HepG2 (cell line): ENCODE data around the gene HAGH. TPM values are rescaled to one million over a fixed set of nuclear protein-coding genes. Genes with fewer than 3 reads are reported as not detected.

Experiments
- BRD4 ChIP-seq: sonication (generic); formaldehyde crosslinking; IDR thresholded peaks from 2 replicates; pipeline ENCODE4 v1.4.0; 2020; ENCODE audit warnings: missing genetic modification reagents
- CREB3 ChIP-seq: sonication (generic); formaldehyde crosslinking; IDR thresholded peaks from 2 replicates; pipeline ENCODE4 v1.5.0; 2020; ENCODE audit warnings: missing genetic modification reagents
- HNRNPH1 ChIP-seq: fragments of 200-400 bp; formaldehyde crosslinking; optimal IDR thresholded peaks from 2 replicates; pipeline ENCODE3; 2017; ENCODE audit warnings: mild to moderate bottlenecking, low read depth, low read length
- HOXD1 ChIP-seq: sonication (generic); formaldehyde crosslinking; IDR thresholded peaks from 2 replicates; pipeline ENCODE4 v1.5.0; 2020; ENCODE audit warnings: missing genetic modification reagents
- ISL2 ChIP-seq: sonication (generic); formaldehyde crosslinking; IDR thresholded peaks from 2 replicates; pipeline ENCODE4 v1.5.0; 2020; ENCODE audit warnings: missing genetic modification reagents
- MXD1 ChIP-seq: sonication (generic); formaldehyde crosslinking; IDR thresholded peaks from 2 replicates; pipeline ENCODE4 v1.4.0; 2020; ENCODE audit warnings: mild to moderate bottlenecking, missing genetic modification reagents
- NFE2L2 ChIP-seq: fragments of 150-350 bp; IDR thresholded peaks from 2 replicates; pipeline ENCODE4 v1.6.1; 2014; ENCODE audit warnings: low read length
- RBAK ChIP-seq: sonication (generic); formaldehyde crosslinking; IDR thresholded peaks from 2 replicates; pipeline ENCODE4 v1.5.1; 2020; ENCODE audit warnings: mild to moderate bottlenecking, missing genetic modification reagents
- RBM22 ChIP-seq: fragments of 200-400 bp; formaldehyde crosslinking; optimal IDR thresholded peaks from 2 replicates; pipeline ENCODE3; 2017; ENCODE audit warnings: mild to moderate bottlenecking, low read length, moderate library complexity
- REPIN1 ChIP-seq: sonication (generic); formaldehyde crosslinking; IDR thresholded peaks from 2 replicates; pipeline ENCODE4 v1.8.0; 2022; ENCODE audit warnings: missing genetic modification reagents, low read depth, mild to moderate bottlenecking, borderline replicate concordance
- RXRB ChIP-seq: IDR thresholded peaks from 2 replicates; pipeline ENCODE4 v1.6.1; 2016; ENCODE audit warnings: borderline replicate concordance, missing genetic modification reagents, missing compliant biosample characterization
- SATB2 ChIP-seq: sonication (generic); formaldehyde crosslinking; IDR thresholded peaks from 2 replicates; pipeline ENCODE4 v1.5.0; 2020; ENCODE audit warnings: missing genetic modification reagents
- SKIL ChIP-seq: sonication (generic); formaldehyde crosslinking; IDR thresholded peaks from 2 replicates; pipeline ENCODE4 v1.8.0; 2022; ENCODE audit warnings: missing genetic modification reagents, mild to moderate bottlenecking, moderate library complexity, borderline replicate concordance
- SOX6 ChIP-seq, 2 experiments: fragments of 450-650 bp in 1 of 2; sonication (generic) in 1 of 2; formaldehyde crosslinking in 1 of 2; IDR thresholded peaks; 2 replicates each; pipeline versions ENCODE4 v1.4.0 to v1.6.1; 2017 to 2020; ENCODE audit warnings: antibody characterized with exemption in 1 of 2, mild to moderate bottlenecking in 1 of 2, missing genetic modification reagents in 1 of 2
- TAF1 ChIP-seq: sonication (generic); formaldehyde crosslinking; IDR thresholded peaks from 2 replicates; pipeline ENCODE4 v1.4.0; 2020; ENCODE audit warnings: missing genetic modification reagents
- TARDBP ChIP-seq: sonication (generic); formaldehyde crosslinking; IDR thresholded peaks from 2 replicates; pipeline ENCODE4 v1.8.0; 2022; ENCODE audit warnings: mild to moderate bottlenecking, missing genetic modification reagents
- ZBTB3 ChIP-seq: sonication (generic); formaldehyde crosslinking; IDR thresholded peaks from 2 replicates; pipeline ENCODE4 v1.4.0; 2020; ENCODE audit warnings: low read depth, mild to moderate bottlenecking, moderate library complexity, missing genetic modification reagents, borderline replicate concordance
- ZBTB8A ChIP-seq: sonication (generic); formaldehyde crosslinking; IDR thresholded peaks from 2 replicates; pipeline ENCODE4 v1.4.0; 2020; ENCODE audit warnings: mild to moderate bottlenecking, low read depth, missing genetic modification reagents, borderline replicate concordance
- ZGPAT ChIP-seq: IDR thresholded peaks from 2 replicates; pipeline ENCODE4 v1.6.1; 2016; ENCODE audit warnings: mild to moderate bottlenecking
- ZNF414 ChIP-seq: sonication (generic); formaldehyde crosslinking; IDR thresholded peaks from 2 replicates; pipeline ENCODE4 v1.5.0; 2020; ENCODE audit warnings: missing genetic modification reagents
- ZNF7 ChIP-seq: IDR thresholded peaks from 2 replicates; pipeline ENCODE4 v1.6.1; 2016; ENCODE audit warnings: missing biosample characterization, missing genetic modification reagents
- ZUFSP ChIP-seq: sonication (generic); formaldehyde crosslinking; IDR thresholded peaks from 2 replicates; pipeline ENCODE4 v1.9.0; 2021; ENCODE audit warnings: missing genetic modification reagents, mild to moderate bottlenecking, borderline replicate concordance
- polyA plus RNA-seq, 8 experiments: library from polyadenylated mRNA; depleted of rRNA in 3 of 8; stranded (reverse) in 7 of 8; unstranded in 1 of 8; fragments of >200 nt; fragmentation: Illumina TruSeq in 4 of 8; extraction: Trizol in 4 of 8; gene quantifications; 2 replicates each; pipeline versions ENCODE4 v1.2.1 to v1.2.3, GENCODE V29; 2011 to 2016; ENCODE audit warnings: low read depth in 4 of 8, missing spikeins in 1 of 8, mixed read lengths in 1 of 8; ENCODE audit not compliant: insufficient read depth in 1 of 8
- total RNA-seq, 5 experiments: library from RNA; depleted of rRNA; stranded (reverse); fragments of >200 nt; fragmentation: Illumina TruSeq; extraction: Trizol; gene quantifications; 2 replicates each; pipeline ENCODE4 v1.2.3, GENCODE V29; 2016; ENCODE audit warnings: low read depth in 1 of 5

Gene HAGH
- total and polyA plus RNA-seq, 2 of the 13 experiments (the other 11 are each of a cell fraction or from before 2014, with no cell fraction given) = 70.4 to 95.4 TPM

GRCh38 chr16:1828645-1829410 is 2.2 kb upstream of the HAGH start (continued):
- TF ChIP-seq ZNF414 (CRISPR knock-in tag) (0 out of 2 replicates have a peak, but pooled peaks have one; percentile 27), TAF1 (CRISPR knock-in tag) (peak; percentile 39; the same call in 1 of the 2 replicates), ZBTB3 (CRISPR knock-in tag) (no peak), NFE2L2 (no peak), SKIL (CRISPR knock-in tag) (no peak), MXD1 (CRISPR knock-in tag) (no peak), RBM22 (peak; percentile 88), RBAK (CRISPR knock-in tag) (no peak), ZUFSP (no peak), RXRB (CRISPR knock-in tag) (peak; percentile 77), ISL2 (CRISPR knock-in tag) (peak; percentile 78; the same call in 1 of the 2 replicates), ZBTB8A (CRISPR knock-in tag) (no peak), REPIN1 (CRISPR knock-in tag) (peak; percentile 74), SOX6 (IDR thresholded peaks at IDR 0.05) (no peak), SOX6 (CRISPR knock-in tag; IDR thresholded peaks at IDR 0.05) (peak; percentile 83), SATB2 (no peak), ZNF7 (no peak), TARDBP (CRISPR knock-in tag) (peak; percentile 93), HNRNPH1 (no peak), CREB3 (CRISPR knock-in tag) (no peak), ZGPAT (CRISPR knock-in tag) (peak; percentile 30; the same call in 1 of the 2 replicates), BRD4 (CRISPR knock-in tag) (peak; percentile 56; the same call in 1 of the 2 replicates), HOXD1 (CRISPR knock-in tag) (no peak)
